OCI-LY7 (cell line): Measurements from ENCODE around the gene KCTD19. TPM values are rescaled to one million over a fixed set of nuclear protein-coding genes. Genes with fewer than 3 reads are reported as not detected.

Experiments
- BruUV-seq: library from RNA; stranded (reverse); fragments of 400-500 nt; replicated peaks from 2 replicates; lab custom pipeline; 2021; lab: Mats Ljungman, UMichigan
- CTCF ChIA-PET: fragments of 300-600 bp; sonication (Branson Sonifier 250); formaldehyde crosslinking; loops from one replicate; lab custom pipeline; 2022; ENCODE audit warnings: antibody characterized with exemption; ENCODE audit not compliant: unreplicated experiment; lab: Charles Lee
- POLR2A ChIA-PET: fragments of 300-600 bp; sonication (Branson Sonifier 250); formaldehyde crosslinking; loops from one replicate; lab custom pipeline; 2022; ENCODE audit warnings: antibody characterized with exemption; lab: Charles Lee
- DNase-seq: peaks from one replicate; pipeline ENCODE4 v3.0.0-alpha.2; 2015; ENCODE audit warnings: low spot score
- H2AFZ ChIP-seq: fragments of 200-600 bp; sonication (generic), shearing (Covaris generic); 2 replicates; pipeline ENCODE4 v1.6.1; 2014; ENCODE audit warnings: mild to moderate bottlenecking, antibody characterized with exemption, low read length, moderate library complexity
- H3K27ac ChIP-seq: fragments of 200-600 bp; sonication (generic); 2 replicates; pipeline ENCODE4 v1.5.1; 2014; ENCODE audit warnings: mixed run types, low read depth, mild to moderate bottlenecking, moderate library complexity, low read length, inconsistent platforms; ENCODE audit not compliant: poor library complexity, severe bottlenecking
- H3K36me3 ChIP-seq: fragments of 200-600 bp; sonication (generic); 2 replicates; pipeline ENCODE4 v1.6.1; 2014; ENCODE audit warnings: mild to moderate bottlenecking, antibody characterized with exemption, low read length, moderate library complexity, mixed read lengths; ENCODE audit not compliant: insufficient read depth
- H3K4me1 ChIP-seq: fragments of 200-600 bp; sonication (generic); 2 replicates; pipeline ENCODE4 v1.5.1; 2014; ENCODE audit warnings: mild to moderate bottlenecking, low read length; ENCODE audit not compliant: insufficient read depth, poor library complexity, severe bottlenecking
- H3K4me2 ChIP-seq: fragments of 200-600 bp; sonication (generic); 2 replicates; pipeline ENCODE4 v1.6.1; 2014; ENCODE audit warnings: mild to moderate bottlenecking, low read length
- H3K4me3 ChIP-seq: fragments of 200-600 bp; sonication (generic); 2 replicates; pipeline ENCODE4 v1.5.1; 2014; ENCODE audit warnings: mild to moderate bottlenecking, low read depth, low read length; ENCODE audit not compliant: poor library complexity, severe bottlenecking
- H3K79me2 ChIP-seq: fragments of 200-600 bp; sonication (generic); 2 replicates; pipeline ENCODE4 v1.6.1; 2016; ENCODE audit warnings: low read depth, mild to moderate bottlenecking, low read length, moderate library complexity, mixed read lengths; ENCODE audit not compliant: insufficient read depth
- H3K9me2 ChIP-seq: fragments of 200-600 bp; sonication (generic); 2 replicates; pipeline ENCODE4 v1.6.1; 2016; ENCODE audit warnings: mild to moderate bottlenecking, low read length, mixed read lengths; ENCODE audit not compliant: insufficient read depth
- H3K9me3 ChIP-seq: fragments of 200-600 bp; sonication (generic); 2 replicates; pipeline ENCODE4 v1.6.1; 2014; ENCODE audit warnings: mild to moderate bottlenecking, mixed run types, low read length, mixed read lengths
- H4K20me1 ChIP-seq: fragments of 200-600 bp; sonication (generic); 2 replicates; pipeline ENCODE4 v1.6.1; 2014; ENCODE audit warnings: mild to moderate bottlenecking, antibody characterized with exemption, low read length, moderate library complexity, mixed read lengths; ENCODE audit not compliant: insufficient read depth
- CTCF ChIP-seq: fragments of 200-600 bp; sonication (generic); conservative IDR thresholded peaks from 2 replicates; pipeline ENCODE4 v1.5.1; 2014; ENCODE audit warnings: mild to moderate bottlenecking, antibody characterized with exemption, low read length, moderate library complexity, mixed read lengths
- EZH2phosphoT487 ChIP-seq: fragments of 200-600 bp; sonication (generic); IDR thresholded peaks from 2 replicates; pipeline ENCODE4 v1.6.1; 2018; ENCODE audit warnings: low read depth, borderline replicate concordance, mild to moderate bottlenecking, mixed run types, antibody characterized with exemption, low read length, moderate library complexity, mixed read lengths
- intact Hi-C: fragments of 100-400 bp; cut with micrococcal nuclease; formaldehyde crosslinking; loops from one replicate; pipeline ENCODE4 v1.10.0; 2022; ENCODE audit not compliant: unreplicated experiment
- total RNA-seq, 2 experiments: library from RNA; depleted of rRNA in 1 of 2; stranded (reverse); fragments of >200 nt in 1 of 2; shearing (Covaris generic) in 1 of 2; gene quantifications; 2 replicates each; pipeline ENCODE4 v1.2.3, GENCODE V29; 2014 to 2022

KCTD19 gene
- total RNA-seq, 2 experiments from 2014 or later: 0.17 TPM; not detected in 1

DNA sequence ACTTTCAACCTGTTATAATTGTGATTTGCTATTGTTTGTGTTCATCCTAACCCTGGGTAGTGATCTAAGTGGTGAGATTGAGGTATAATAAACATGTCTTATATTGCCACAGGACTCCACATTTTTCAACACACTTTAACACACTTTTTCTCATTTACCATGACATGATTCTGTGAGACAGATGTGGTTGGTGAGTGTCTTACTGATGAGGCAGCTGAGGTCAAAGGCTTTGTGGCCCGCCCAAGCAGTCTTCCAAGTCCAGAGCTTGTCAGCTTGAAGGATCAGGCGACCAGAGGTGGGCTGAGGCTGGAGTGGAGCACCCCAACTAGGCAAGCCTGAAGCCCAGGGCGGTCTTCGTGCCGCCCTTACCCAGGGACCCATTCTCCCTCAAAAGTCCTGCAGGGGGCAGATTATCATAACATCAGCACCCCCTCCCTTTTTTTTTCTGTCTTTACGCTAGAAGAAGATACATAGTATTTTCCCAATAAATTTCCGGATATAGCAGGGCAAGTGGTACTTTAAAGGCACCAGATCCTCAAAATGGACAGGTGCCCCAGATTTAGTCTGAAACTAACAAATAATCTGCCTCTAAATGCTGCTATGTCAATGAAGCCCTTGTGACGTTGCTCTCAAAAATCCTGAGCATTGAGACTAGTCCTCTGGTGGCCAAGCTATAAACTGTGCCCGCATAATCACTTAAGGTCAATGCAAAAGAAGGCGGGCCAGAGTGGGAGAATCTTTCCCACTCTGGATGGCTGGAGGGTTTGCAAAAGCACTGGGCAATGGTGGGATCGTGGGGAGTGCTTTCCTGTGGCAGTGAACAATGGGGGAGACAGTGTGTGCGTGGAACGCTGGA is 21.1 kb downstream of the KCTD19 start:
- no peaks in the 10 kb centered on the region for H3K9me2 ChIP-seq
- ChIA-PET CTCF (no interaction called here), POLR2A (no interaction called here)
- no peak overlapping the region for H2AFZ ChIP-seq
- no peaks in the 10 kb centered on the region for H4K20me1 ChIP-seq
- no peak overlapping the region for H3K4me2 ChIP-seq
- no TSS peak for BruUV-seq
- no peak overlapping the region for H3K4me3 ChIP-seq
- H3K4me1 ChIP-seq: no peaks in the 10 kb centered on the region
- no peaks in the 10 kb centered on the region for H3K79me2 ChIP-seq
- intact Hi-C loops: no loop called here
- H3K36me3 ChIP-seq: no peaks in the 10 kb centered on the region
- DNase-seq: no peak
- H3K9me3 ChIP-seq: no peaks in the 10 kb centered on the region
- H3K27ac ChIP-seq: no peak overlapping the region
- no peak for TF ChIP-seq EZH2phosphoT487
- TF ChIP-seq CTCF: peak; percentile 55

- H3K27ac ChIP-seq: no peak overlapping the region
- no peaks in the 10 kb centered on the region for H3K4me1 ChIP-seq
- no TSS peak for BruUV-seq
- no peak for DNase-seq
- H3K4me2 ChIP-seq: no peak overlapping the region
- H3K36me3 ChIP-seq: no peaks in the 10 kb centered on the region
- H2AFZ ChIP-seq: no peak overlapping the region
- no peaks in the 10 kb centered on the region for H3K9me2 ChIP-seq
- no peak overlapping the region for H3K4me3 ChIP-seq
- intact Hi-C loops: no loop called here
- no peaks in the 10 kb centered on the region for H4K20me1 ChIP-seq
- ChIA-PET CTCF (no interaction called here), POLR2A (no interaction called here)
- TF ChIP-seq EZH2phosphoT487 (no peak), CTCF (no peak)
- no peaks in the 10 kb centered on the region for H3K79me2 ChIP-seq
- H3K9me3 ChIP-seq: no peaks in the 10 kb centered on the region
Observed at GRCh38 chr16:67304020-67304419, 22.5 kb downstream of the KCTD19 start.

DNA sequence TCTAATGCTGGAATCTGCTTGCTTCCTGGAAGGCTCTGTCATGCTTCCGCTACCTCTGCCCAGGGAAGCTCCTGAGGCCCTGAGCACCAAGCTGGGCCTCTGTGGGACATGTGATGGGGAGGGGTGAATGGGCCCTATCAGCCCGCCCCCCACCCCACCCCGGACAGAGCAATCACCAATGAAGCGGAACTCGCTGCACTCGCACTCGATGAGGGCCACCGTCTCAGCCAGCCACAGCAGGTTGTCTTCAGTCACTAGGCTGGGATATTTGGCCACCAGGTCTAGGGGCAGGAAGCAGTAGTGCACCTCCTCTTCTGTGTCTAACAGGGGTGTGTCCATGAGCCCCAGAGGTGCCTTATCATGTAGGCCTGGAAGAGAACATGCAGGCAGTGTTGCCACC is 23.6 kb downstream of the KCTD19 start:
- Histone ChIP-seq H3K9me2 (no peaks in the 10 kb centered on the region), H3K27ac (no peak overlapping the region), H3K4me2 (no peak overlapping the region), H3K4me3 (no peak overlapping the region), H3K9me3 (no peaks in the 10 kb centered on the region), H4K20me1 (no peaks in the 10 kb centered on the region), H3K4me1 (no peaks in the 10 kb centered on the region), H3K79me2 (no peaks in the 10 kb centered on the region), H2AFZ (no peak overlapping the region), H3K36me3 (no peaks in the 10 kb centered on the region)
- TF ChIP-seq EZH2phosphoT487 (no peak), CTCF (no peak)
- ChIA-PET CTCF (no interaction called here), POLR2A (no interaction called here)
- no peak for DNase-seq
- BruUV-seq: no TSS peak
- intact Hi-C loops: no loop called here
